IPS DF 19.7 (cell line): ENCODE data around the gene CNIH1.
"Not testable (repeated sequence)": the region's sequence is repeated elsewhere in the genome, so short reads cannot be mapped to it uniquely, and the experiment has no call there.

ENCODE experiments used
- DNase-seq: peaks from one replicate; pipeline ENCODE4 v3.0.0-alpha.2; 2013; ENCODE audit warnings: low read depth, low spot score

Gene CNIH1

DNA sequence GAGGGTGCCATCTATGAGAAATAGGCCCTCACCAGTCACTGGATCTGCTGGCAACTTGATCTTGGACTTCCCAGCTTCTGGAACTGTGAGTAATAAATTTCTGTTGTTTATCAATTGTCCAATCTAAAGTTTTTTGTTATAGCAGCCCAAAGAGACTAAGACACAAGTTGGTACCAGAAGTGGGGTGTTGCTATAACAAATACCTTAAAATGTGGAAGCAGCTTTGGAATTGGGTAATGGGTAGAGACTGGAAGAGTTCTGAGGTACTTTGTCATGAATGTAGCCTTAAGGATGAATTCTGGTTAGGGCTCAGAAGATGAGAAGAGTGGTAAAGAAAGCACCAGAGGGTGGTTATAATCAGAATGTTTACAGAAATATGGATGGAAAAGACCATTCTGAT lies 26.1 kb upstream of the CNIH1 start:
- DNase-seq, result no peak

DNA sequence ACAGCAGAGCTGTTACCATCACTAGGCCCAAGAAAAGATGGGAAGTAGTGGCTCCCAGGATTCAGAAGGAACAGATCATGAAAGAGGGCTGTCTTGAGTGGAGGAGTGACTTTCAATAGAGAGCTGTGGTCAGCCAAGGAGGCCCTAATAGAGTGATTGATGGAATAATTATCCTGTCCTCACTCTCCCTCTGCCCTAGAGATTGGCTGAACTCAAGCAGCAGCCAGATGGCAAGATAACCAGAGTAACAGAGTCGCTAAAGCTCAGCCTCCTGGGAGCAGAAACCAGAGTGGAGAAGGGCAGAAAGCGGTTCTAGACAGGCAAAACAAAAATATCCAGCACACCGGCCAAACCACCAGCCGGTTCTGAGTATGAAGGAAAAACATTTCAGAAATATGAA lies 24.5 kb upstream of the CNIH1 start:
- no peak for DNase-seq

- no peak for DNase-seq
Observed at GRCh38 chr14:54462048-54462447, 20.9 kb upstream of the CNIH1 start.

- no peak for DNase-seq
Observed at GRCh38 chr14:54459106-54459505, 17.9 kb upstream of the CNIH1 start.

GRCh38 chr14:54458536-54458935 lies 17.4 kb upstream of the CNIH1 start:
- not testable (repeated sequence) for DNase-seq

DNA sequence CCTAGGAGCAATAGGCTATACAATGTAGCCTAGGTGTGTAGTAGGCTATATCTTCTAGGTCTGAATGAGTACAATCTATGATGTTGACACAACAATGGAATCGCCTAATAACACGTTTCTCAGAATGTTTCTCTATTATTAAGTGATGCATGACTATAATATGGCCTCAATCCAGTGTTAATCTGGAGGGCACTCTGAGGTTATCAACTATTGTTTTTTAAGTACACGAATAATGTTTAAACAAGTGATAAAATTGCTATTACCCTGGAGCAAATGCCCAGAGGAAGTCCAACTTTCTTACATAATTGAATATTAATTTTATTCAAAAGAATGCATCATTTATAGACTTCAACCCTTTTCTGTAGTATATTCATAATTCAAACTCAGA lies 16.4 kb upstream of the CNIH1 start:
- DNase-seq, result no peak

DNA sequence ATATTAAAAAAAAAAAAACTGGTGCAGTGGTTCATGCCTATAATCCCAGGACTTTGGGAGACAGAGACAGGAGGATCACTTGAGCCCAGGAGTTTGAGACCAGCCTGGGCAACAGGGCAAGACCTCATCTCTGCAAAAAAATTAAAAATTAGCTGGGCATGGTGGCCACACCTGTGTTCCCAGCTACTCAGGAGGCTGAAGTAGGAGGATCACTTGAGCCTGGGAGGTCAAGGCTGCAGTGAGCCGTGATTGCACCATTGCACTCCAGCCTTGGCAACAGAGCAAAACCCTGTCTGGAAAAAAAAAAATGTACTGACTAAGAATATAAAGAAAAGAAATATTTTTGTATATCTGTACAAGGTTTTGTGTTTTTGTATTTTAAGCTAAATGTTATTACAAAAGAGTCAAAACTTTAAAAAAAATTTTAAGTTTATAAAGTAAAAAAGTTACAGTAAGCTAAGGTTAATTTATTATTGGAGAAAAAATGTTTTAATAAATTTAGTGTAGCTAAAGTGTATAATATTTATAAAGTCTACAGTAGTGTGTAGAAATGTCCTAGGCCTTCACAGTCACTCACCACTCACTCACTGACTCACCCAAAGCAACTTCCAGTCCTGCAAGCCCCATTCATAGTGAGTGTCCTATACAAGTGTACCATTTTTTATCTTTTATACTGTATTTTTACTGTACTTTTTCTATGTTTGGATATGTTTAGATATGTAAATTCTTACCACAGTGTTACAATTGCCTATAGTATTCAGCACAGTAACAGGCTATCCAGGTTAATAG lies 15.8 kb upstream of the CNIH1 start:
- not testable (repeated sequence) for DNase-seq

DNA sequence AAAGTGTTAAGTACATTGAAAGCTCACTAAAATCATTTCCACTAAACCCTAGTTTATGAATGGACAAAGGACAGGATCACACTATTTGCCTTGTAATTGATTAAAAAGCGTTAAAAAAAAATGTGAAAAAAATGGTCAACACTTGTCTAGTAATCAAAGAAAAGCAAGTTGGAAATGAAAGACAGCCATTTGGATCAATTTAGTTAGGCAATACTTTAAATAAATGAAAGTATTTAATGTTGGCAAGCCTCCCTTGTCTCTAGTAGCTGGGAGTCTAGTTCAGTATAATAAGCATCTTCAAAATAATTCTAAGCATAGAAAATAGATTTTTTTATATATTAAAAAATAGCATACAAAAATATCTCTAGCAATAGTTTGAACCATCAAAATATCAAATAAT lies 14.2 kb upstream of the CNIH1 start:
- no peak for DNase-seq

GRCh38 chr14:54453990-54454389 lies 12.8 kb upstream of the CNIH1 start:
- not testable (repeated sequence) for DNase-seq

GRCh38 chr14:54453252-54453651 lies 12.1 kb upstream of the CNIH1 start:
- no peak for DNase-seq

DNA sequence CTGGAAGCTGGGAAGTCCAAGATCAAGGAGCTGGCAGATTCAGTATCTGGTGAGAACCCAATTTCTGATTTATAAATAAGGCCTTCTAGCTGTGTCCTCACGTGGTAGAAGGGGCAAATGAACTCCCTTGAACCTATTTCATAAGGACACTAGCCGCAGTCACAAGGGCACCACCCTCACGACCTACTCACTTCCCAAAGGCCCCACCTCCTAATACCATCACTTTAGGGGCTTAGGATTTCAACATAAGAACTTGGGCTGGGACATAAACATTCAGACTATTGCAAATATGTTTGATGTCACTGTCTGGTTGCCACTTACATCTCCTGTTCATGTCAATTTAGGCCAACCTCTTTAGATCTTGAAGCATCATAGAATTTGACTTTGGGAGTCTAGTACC lies 10.8 kb upstream of the CNIH1 start:
- no peak for DNase-seq

DNA sequence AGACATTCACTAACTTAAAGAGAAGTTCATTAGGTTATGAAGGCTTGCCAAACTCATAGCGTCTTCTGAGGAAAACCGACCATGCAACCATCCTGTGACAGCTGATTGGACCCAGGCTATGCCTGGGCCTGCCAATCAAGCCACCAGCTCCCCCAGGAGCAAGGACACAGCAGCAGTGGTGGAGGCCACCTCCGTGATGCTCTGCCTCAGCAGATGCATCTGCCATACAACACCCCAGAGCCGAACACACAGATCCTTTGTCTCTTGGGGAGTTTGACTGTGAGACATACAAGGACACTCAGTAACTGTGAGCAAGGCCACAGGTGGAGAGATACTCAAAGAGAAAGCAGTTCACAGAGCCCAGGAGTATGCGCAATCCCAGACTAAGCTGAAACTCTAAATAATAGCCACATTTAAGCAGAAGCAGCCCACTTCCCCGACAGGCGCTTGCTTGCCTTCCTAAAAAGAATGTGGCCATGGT lies 10.0 kb upstream of the CNIH1 start:
- DNase-seq, result no peak

- DNase-seq, result no peak
Observed at GRCh38 chr14:54450535-54450934, 9.4 kb upstream of the CNIH1 start.

GRCh38 chr14:54447231-54447692 lies 6.1 kb upstream of the CNIH1 start:
- no peak for DNase-seq

GRCh38 chr14:54446161-54446693 lies 5.1 kb upstream of the CNIH1 start:
- no peak for DNase-seq

- no peak for DNase-seq
Observed at GRCh38 chr14:54444681-54445080, 3.5 kb upstream of the CNIH1 start.

DNA sequence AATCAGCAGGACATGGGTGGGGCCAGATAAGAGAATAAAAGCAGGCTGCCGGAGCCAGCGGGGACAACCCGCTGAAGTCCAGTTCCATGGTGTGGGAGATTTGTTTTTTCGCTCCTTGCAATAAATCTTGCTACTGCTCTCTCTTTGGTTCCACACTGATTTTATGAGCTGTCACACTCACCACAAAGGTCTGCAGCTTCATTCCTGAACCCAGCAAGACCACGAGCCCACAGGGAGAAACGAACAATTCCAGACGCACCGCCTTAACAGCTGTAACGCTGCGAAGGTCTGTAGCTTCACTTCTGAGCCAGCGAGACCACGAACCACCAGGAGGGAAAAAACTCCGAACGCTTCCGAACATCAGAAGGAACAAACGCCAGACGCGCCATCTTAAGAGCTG lies 2.8 kb upstream of the CNIH1 start:
- no peak for DNase-seq

DNA sequence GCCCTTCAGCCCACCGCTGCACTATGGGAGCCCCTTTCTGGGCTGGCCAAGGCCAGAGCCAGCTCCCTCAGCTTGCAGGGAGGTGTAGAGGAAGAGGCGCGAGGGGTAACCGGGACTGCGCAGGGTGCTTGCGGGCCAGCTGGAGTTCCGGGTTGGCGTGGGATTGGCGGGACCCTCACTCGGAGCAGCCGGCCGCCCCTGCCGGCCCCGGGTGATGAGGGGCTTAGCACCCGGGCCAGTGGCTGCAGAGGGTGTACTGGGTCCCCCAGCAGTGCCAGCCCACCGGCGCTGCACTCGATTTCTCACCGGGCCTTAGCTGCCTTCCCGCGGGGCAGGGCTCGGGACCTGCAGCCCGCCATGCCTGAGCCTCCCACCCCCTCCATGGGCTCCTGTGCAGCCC lies 1.8 kb upstream of the CNIH1 start:
- DNase-seq, result not testable (repeated sequence)

DNA sequence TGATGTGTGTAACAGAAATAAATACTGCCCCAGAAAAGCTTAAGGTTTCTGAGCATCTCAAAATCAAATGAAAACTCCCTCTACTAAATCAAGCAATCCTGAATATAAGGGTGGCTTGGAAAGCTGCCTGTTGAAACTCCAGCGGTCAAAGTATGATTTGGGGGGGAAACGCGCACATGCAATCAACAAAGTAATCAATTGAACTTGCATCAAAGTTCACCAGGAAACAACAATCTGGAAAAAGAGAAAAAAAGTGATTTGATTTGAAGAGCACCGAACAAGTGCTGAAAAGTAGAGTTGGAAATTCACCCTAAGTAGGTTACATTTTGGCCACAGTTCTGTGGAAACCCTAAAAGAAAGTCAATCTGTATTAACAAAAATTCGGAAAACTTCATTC lies 700 bp downstream of the CNIH1 start:
- DNase-seq, result no peak

DNA sequence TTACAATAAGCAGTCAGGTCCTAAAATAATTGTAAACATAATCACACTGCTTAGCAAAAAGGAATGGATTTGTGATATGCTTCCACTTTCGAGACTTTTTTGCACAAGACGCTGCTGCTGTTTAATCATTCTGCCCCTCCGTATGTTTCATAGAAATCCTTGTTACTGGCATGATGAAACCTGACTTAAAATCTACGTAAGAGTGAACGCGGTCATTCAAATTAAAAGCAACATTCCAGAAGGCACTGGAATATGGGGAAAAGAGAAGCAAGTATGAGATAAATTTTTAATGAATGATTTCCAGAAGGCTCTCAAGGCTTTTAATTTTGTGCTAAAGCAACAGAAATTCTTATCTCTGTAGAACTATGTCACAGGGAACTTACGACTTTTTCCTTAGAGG lies 1.1 kb downstream of the CNIH1 start:
- DNase-seq, result no peak

DNA sequence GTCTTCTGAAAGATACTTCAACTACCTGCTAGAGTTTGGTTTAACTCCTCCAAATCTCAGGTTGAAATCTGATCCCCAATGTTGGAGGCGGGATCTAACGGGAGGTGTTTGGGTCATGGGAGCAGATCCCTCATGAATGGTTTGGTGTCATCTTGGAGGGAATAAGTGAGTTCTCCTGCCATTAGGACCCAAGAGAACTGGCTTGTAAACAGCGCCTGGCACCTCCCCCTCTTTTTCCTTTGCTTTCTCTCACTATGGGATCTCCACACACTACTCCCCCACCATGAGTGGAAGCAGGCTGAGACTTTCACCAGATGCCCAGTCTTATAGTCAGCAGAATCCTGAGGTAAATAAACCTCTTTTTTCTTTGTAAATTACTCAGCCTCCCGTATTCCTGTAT lies 2.5 kb downstream of the CNIH1 start:
- DNase-seq, result peak; percentile 23

- not testable (repeated sequence) for DNase-seq
Observed at GRCh38 chr14:54437954-54438353, 3.2 kb downstream of the CNIH1 start.

- DNase-seq, result no peak
Observed at GRCh38 chr14:54435500-54435981, 5.6 kb downstream of the CNIH1 start.
